ELF-1 (cell line): ENCODE results near the gene AOX1.
A peak's percentile ranks its signal among the peaks of the same experiment; 100 is the strongest.
"Not testable (repeated sequence)": the region's sequence is repeated elsewhere in the genome, so short reads cannot be mapped to it uniquely, and the experiment has no call there.

ENCODE experiments used
- DNase-seq: peaks from one replicate; pipeline ENCODE4 v3.0.0-alpha.2; 2016; ENCODE audit warnings: low read depth, low spot score

Gene AOX1

DNA sequence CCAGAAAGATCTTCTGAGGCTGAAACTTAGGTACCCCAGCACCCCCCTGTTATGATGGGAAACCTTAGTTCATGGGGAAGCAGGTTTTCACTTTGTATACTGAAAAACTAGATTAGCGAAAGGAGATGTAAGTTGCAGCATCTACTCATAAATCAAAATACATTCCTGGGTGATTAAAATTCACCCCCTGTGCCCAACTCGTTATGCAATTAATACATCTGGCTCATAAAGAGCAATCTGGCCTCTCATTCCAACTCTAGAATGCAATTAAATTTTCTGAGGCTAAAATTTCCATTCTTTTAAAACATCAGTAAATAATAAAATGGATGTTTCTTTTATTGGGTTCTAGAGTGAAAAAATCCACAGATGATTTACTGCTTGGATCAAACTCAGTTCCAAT lies 115.0 kb downstream of the AOX1 start:
- DNase-seq = no peak

DNA sequence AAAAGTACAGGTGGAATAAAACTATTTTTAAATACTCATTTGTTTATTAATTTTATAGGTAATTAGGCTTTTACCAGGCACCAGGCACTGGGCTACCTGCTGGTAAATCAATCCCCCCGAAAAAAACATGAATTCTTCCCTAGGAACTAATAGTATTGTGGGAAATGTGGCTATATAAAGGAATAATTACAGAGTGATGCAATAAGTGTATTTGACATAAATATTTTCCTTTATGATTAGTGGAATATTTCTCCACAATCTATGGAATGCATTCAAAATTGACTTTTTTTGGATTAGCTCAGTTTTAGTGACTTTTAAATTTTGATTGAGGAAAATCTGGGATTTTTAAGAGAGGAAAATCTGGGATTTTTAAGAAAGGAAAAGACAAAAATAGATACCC lies 116.2 kb downstream of the AOX1 start:
- DNase-seq = no peak

DNA sequence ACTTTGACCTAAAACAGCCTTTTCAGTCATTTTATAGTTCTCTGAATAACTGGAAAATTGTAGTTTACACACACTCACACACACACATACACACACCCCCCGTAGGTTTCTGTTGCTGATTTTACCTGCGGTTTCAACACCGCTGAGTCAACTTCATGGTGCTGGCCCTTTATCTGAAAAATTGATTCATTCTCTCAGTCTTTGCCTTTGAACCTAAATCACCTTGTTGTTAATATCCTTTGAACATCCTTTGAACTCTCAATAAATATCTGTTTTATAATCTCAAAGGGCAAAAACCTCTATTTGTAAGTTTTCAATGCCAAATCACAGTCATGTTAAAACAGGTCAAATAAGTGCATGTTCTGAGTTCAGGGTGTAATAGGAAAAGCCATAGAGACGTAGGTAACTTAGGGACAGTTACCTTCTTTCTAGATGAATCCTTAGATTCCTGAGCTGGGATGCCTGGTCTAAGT lies 116.9 kb downstream of the AOX1 start:
- no peak for DNase-seq

DNA sequence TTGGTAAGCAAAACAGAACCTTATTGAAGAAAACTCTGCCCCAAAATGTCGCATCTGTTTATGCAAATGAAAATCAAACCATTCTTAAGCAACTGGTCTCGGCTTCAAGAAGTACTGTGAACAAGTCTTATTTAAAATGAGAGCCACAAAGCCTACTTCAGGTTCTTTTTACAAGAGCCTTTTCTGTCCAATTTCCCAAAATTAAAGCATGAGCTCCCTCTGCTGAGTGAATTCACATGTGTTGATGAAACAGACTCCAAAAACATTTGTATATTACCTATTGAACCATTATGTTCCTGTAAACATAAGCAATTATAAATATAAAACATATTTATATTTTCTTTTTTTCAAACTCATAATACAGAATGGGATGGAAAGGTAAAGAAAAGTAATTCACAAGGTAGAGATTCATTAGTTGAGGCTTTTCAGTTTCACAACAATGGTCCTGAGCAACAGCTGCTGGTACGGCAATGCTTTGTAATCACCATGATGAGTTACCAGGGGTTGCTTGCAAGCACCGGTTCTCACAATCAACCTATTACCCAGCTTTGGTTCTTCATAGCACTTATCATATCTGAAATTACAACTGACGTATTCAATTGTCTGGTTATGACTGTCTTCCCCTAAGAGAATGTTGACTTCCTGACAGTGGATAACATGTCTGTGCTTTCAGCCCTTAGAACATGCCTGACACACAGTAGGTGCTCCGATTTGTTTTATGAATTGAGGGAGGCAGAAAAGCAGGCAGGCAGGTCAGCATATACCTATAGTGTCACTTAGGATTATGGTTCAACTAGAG lies 117.5 kb downstream of the AOX1 start:
- peak; percentile 26 for DNase-seq

- no peak for DNase-seq
Observed at GRCh38 chr2:200703926-200704637, 118.3 kb downstream of the AOX1 start.

DNA sequence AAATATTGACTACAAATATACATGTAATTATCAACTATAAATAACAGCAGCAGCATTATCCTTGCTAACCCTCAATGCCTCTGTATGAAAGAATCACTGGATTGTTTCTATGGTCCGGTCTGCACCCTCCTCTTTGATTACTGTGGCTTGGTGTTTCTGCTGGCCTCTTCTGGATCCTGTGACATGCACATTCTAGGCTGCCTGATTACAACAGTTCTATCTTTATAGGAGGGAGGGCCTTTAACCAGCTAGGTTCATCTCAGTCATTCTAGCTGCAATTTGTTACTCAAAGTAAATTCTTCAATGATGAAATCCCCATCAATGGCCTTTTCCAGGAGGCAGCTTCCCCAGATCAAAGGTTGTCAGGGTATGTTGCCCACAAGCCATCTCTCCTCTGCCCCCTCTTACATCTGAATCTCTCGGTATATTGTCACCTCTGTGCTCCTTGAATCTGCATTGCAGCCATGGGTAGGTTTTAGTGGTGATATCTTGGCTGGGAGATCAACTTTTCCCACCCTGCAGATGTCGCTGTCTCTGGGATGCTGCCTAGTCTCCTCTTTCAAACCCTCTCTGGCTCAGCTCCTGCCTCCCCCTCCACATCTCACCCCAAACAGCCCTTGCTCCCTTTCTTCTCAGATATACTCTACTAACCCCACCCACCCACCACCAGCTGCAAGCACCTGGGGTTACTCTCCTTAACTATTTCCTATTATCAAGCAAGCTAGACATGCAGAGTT lies 119.7 kb downstream of the AOX1 start:
- DNase-seq = peak; percentile 52

- no peak for DNase-seq
Observed at GRCh38 chr2:200708943-200709342, 123.1 kb downstream of the AOX1 start.

DNA sequence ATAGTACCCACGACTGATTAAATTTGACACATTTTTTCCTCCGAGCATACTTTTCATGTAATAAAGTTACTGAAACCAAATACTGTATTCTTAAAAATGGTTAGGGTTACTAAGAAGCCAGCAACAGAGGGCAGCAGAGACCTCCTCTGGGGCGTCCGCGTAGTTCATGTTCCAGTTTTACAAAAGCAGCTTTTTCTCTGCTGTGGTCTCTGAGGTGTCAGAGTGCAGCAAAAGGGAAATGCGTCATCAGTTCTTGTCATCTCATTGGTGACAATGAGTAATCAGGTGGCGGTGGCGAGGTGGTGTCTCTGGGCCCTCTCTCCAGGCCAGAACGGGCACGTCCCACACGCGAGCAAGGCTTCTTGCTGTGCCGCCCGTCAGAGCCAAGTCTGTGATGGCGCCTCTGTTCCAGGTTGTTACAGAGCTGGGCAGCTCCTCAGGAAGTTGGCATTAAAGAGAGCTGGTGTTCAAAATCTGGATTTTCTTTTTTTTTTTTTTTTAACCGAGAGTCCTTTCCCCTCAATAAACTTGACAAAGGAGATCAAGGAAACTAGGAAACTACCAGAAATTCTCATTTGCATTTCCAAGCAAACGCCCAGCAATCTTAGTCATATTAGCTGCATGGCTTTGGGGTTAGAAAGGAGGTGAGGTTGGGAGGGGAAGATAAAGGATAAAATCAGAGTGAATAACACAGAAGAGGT lies 127.3 kb downstream of the AOX1 start:
- peak; percentile 88 for DNase-seq

DNA sequence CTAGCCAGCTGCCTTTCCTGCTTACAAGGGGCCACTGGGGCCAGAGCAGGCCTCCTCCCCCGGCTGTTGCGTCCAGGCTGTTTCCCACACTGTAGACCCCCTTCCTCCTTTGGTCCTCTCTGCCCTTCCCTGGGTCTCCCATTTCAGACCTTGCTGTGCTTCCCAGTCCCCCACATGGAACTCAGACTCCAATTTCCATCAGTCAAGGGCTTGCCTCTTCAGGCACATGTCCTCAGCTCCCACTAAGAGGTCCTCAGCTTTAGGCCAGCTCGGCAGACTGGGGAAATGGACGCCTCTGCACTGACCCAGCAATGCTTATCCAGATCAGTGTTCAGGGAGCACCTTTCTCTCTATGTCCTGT lies 127.9 kb downstream of the AOX1 start:
- peak; percentile 10 for DNase-seq

- not testable (repeated sequence) for DNase-seq
Observed at GRCh38 chr2:200715014-200715413, 129.2 kb downstream of the AOX1 start.

GRCh38 chr2:200716386-200716785 lies 130.6 kb downstream of the AOX1 start:
- no peak for DNase-seq
